BLaER1 treated with 17β-estradiol and CSF1 and Interleukin-3, amounts not matched to agents 10 nM and 100 nM (cell line): ENCODE data around the gene ANKH.

Experiments used
- H3K27ac ChIP-seq, 11 experiments: shearing (Covaris generic); formaldehyde crosslinking; 2 replicates each; pipeline ENCODE4 v1.8.1; 2022
- H3K27me3 ChIP-seq, 11 experiments: shearing (Covaris generic); formaldehyde crosslinking; 2 replicates each; pipeline ENCODE4 v1.8.1; 2022
- H3K36me3 ChIP-seq, 11 experiments: shearing (Covaris generic); formaldehyde crosslinking; 2 replicates each; pipeline ENCODE4 v1.8.1; 2022
- H3K4me1 ChIP-seq, 10 experiments: shearing (Covaris generic); formaldehyde crosslinking; 2 replicates each; pipeline ENCODE4 v1.8.1; 2022
- H3K4me2 ChIP-seq, 11 experiments: shearing (Covaris generic); formaldehyde crosslinking; 2 replicates each; pipeline ENCODE4 v1.8.1; 2022
- H3K4me3 ChIP-seq, 10 experiments: shearing (Covaris generic); formaldehyde crosslinking; 2 replicates each; pipeline ENCODE4 v1.8.1; 2022
- H3K9ac ChIP-seq, 11 experiments: shearing (Covaris generic); formaldehyde crosslinking; 2 replicates each; pipeline ENCODE4 v1.8.1; 2022
- H3K9me3 ChIP-seq, 11 experiments: shearing (Covaris generic); formaldehyde crosslinking; replicated peaks in 1 of 11; 2 replicates each; pipeline ENCODE4 v1.8.1; 2022
- H4K20me1 ChIP-seq, 11 experiments: shearing (Covaris generic); formaldehyde crosslinking; 2 replicates each; pipeline ENCODE4 v1.8.1; 2022
- Cebpa-rat ChIP-seq, 11 experiments: shearing (Covaris generic); IDR thresholded peaks; 2 replicates each; pipeline ENCODE4 v1.8.1; 2022

Gene ANKH

GRCh38 chr5:14738050-14738449, 133.5 kb downstream of the ANKH start:
- H3K4me2 ChIP-seq, result peak overlapping the region in 10 of 11 experiments; percentile 20 to 70 (median 48); a peak in 18 of 22 replicates

GRCh38 chr5:14737291-14737690, 134.3 kb downstream of the ANKH start:
- H3K4me1 ChIP-seq, result peaks cover 50 to 95% (median 88%) of the 10 kb centered on the region in 10 experiments
- H3K9ac ChIP-seq, result no peak overlapping the region
- peaks cover 25 to 95% (median 60%) of the 10 kb centered on the region in 11 experiments; a peak in 20 of 22 replicates for H3K36me3 ChIP-seq
- H3K4me2 ChIP-seq, result peak overlapping the region in 10 of 11 experiments; percentile 20 to 70 (median 48); a peak in 18 of 22 replicates
- no peaks in the 10 kb centered on the region for H3K9me3 ChIP-seq
- no peaks in the 10 kb centered on the region for H3K27me3 ChIP-seq
- peaks cover 0 to 35% (median 0%) of the 10 kb centered on the region in 11 experiments; a peak in 7 of 22 replicates for H4K20me1 ChIP-seq
- no peak overlapping the region for H3K4me3 ChIP-seq
- H3K27ac ChIP-seq, result peak overlapping the region in 1 of 11 experiments; percentile 32; a peak in 2 of 22 replicates
- no peak for TF ChIP-seq Cebpa-rat (IDR thresholded peaks at IDR 0.05)

More at GRCh38 chr5:14738050-14738449, 133.5 kb downstream of the ANKH start:
- H3K9ac ChIP-seq, result 0 out of 22 replicates have a peak overlapping the region, but pooled peaks of 1 of the 11 experiments have one; percentile 2
- no peaks in the 10 kb centered on the region for H3K9me3 ChIP-seq
- H3K27me3 ChIP-seq, result no peaks in the 10 kb centered on the region
- H4K20me1 ChIP-seq, result peaks cover 0 to 41% (median 5%) of the 10 kb centered on the region in 11 experiments; a peak in 7 of 22 replicates
- peaks cover 25 to 95% (median 60%) of the 10 kb centered on the region in 11 experiments; a peak in 20 of 22 replicates for H3K36me3 ChIP-seq
- no peak for TF ChIP-seq Cebpa-rat (IDR thresholded peaks at IDR 0.05)
- peak overlapping the region in 3 of 11 experiments; percentile 13 to 32 (median 15); a peak in 2 of 22 replicates for H3K27ac ChIP-seq
- no peak overlapping the region for H3K4me3 ChIP-seq
- peaks cover 56 to 95% (median 88%) of the 10 kb centered on the region in 10 experiments for H3K4me1 ChIP-seq

- H3K4me2 ChIP-seq, result peak overlapping the region in 7 of 11 experiments; percentile 22 to 70 (median 56); a peak in 12 of 22 replicates
Observed at GRCh38 chr5:14735944-14736343, 135.6 kb downstream of the ANKH start.

GRCh38 chr5:14734396-14734795, 137.2 kb downstream of the ANKH start:
- Histone ChIP-seq H4K20me1 (peaks cover 0 to 35% (median 0%) of the 10 kb centered on the region in 11 experiments; a peak in 5 of 22 replicates), H3K4me3 (no peak overlapping the region), H3K27me3 (no peaks in the 10 kb centered on the region; a peak in 2 of 22 replicates), H3K9ac (no peak overlapping the region), H3K9me3 (no peaks in the 10 kb centered on the region), H3K36me3 (peaks cover 15 to 93% (median 53%) of the 10 kb centered on the region in 11 experiments; a peak in 19 of 22 replicates), H3K27ac (no peak overlapping the region), H3K4me2 (peak overlapping the region in 6 of 11 experiments; percentile 30 to 89 (median 74); a peak in 9 of 22 replicates), H3K4me1 (peaks cover 21 to 98% (median 87%) of the 10 kb centered on the region in 10 experiments)
- TF ChIP-seq Cebpa-rat (IDR thresholded peaks at IDR 0.05), result no peak

More at GRCh38 chr5:14735944-14736343, 135.6 kb downstream of the ANKH start:
- Histone ChIP-seq H3K9me3 (no peaks in the 10 kb centered on the region), H3K9ac (no peak overlapping the region), H3K4me3 (no peak overlapping the region), H3K36me3 (peaks cover 25 to 94% (median 60%) of the 10 kb centered on the region in 11 experiments; a peak in 20 of 22 replicates), H3K4me1 (peaks cover 37 to 95% (median 88%) of the 10 kb centered on the region in 10 experiments), H4K20me1 (peaks cover 0 to 38% (median 0%) of the 10 kb centered on the region in 11 experiments; a peak in 4 of 22 replicates), H3K27me3 (no peaks in the 10 kb centered on the region; a peak in 2 of 22 replicates), H3K27ac (no peak overlapping the region; a peak in 1 of 22 replicates)
- TF ChIP-seq Cebpa-rat (IDR thresholded peaks at IDR 0.05), result no peak

- peaks cover 0 to 37% (median 0%) of the 10 kb centered on the region in 11 experiments; a peak in 5 of 22 replicates for H4K20me1 ChIP-seq
- TF ChIP-seq Cebpa-rat (IDR thresholded peaks at IDR 0.05), result no peak
- no peaks in the 10 kb centered on the region for H3K9me3 ChIP-seq
- H3K4me2 ChIP-seq, result peak overlapping the region in 7 of 11 experiments; percentile 30 to 89 (median 81); a peak in 12 of 22 replicates
- 0 out of 22 replicates have a peak overlapping the region, but pooled peaks of 1 of the 11 experiments have one; percentile 47 for H3K27ac ChIP-seq
- H3K9ac ChIP-seq, result peak overlapping the region in 1 of 11 experiments; percentile 33; a peak in 2 of 22 replicates
- no peak overlapping the region for H3K4me3 ChIP-seq
- H3K4me1 ChIP-seq, result peaks cover 14 to 92% (median 85%) of the 10 kb centered on the region in 10 experiments; a peak in 18 of 20 replicates
- peaks cover 15 to 86% (median 48%) of the 10 kb centered on the region in 11 experiments; a peak in 19 of 22 replicates for H3K36me3 ChIP-seq
- no peaks in the 10 kb centered on the region; a peak in 2 of 22 replicates for H3K27me3 ChIP-seq
Observed at GRCh38 chr5:14733661-14734060, 137.9 kb downstream of the ANKH start.

- Histone ChIP-seq H3K27ac (peak overlapping the region in 4 of 11 experiments; percentile 6 to 47 (median 16); a peak in 4 of 22 replicates), H3K36me3 (peaks cover 15 to 79% (median 42%) of the 10 kb centered on the region in 11 experiments; a peak in 19 of 22 replicates), H3K4me2 (peak overlapping the region in 8 of 11 experiments; percentile 30 to 89 (median 74); a peak in 14 of 22 replicates), H3K27me3 (no peaks in the 10 kb centered on the region; a peak in 2 of 22 replicates), H3K4me3 (no peak overlapping the region), H3K9me3 (no peaks in the 10 kb centered on the region), H3K9ac (peak overlapping the region in 2 of 11 experiments; percentile 33 to 39; a peak in 3 of 22 replicates), H3K4me1 (peaks cover 10 to 86% (median 79%) of the 10 kb centered on the region in 10 experiments; a peak in 18 of 20 replicates), H4K20me1 (peaks cover 0 to 41% (median 0%) of the 10 kb centered on the region in 11 experiments; a peak in 5 of 22 replicates)
- TF ChIP-seq Cebpa-rat (IDR thresholded peaks at IDR 0.05), result no peak
Observed at GRCh38 chr5:14732991-14733390, 138.6 kb downstream of the ANKH start.

GRCh38 chr5:14730881-14731280, 140.7 kb downstream of the ANKH start:
- H3K36me3 ChIP-seq, result peaks cover 4 to 63% (median 30%) of the 10 kb centered on the region in 11 experiments; a peak in 15 of 22 replicates
- no peaks in the 10 kb centered on the region; a peak in 2 of 22 replicates for H3K27me3 ChIP-seq
- no peak overlapping the region for H3K4me3 ChIP-seq
- H3K27ac ChIP-seq, result peak overlapping the region in 4 of 11 experiments; percentile 14 to 38 (median 28); a peak in 3 of 22 replicates
- H3K4me2 ChIP-seq, result peak overlapping the region in 9 of 11 experiments; percentile 30 to 89 (median 66); a peak in 17 of 22 replicates
- no peak overlapping the region; a peak in 2 of 22 replicates for H3K9ac ChIP-seq
- peaks cover 11 to 64% (median 58%) of the 10 kb centered on the region in 10 experiments; a peak in 18 of 20 replicates for H3K4me1 ChIP-seq
- H4K20me1 ChIP-seq, result peaks cover 0 to 48% (median 0%) of the 10 kb centered on the region in 11 experiments; a peak in 6 of 22 replicates
- no peaks in the 10 kb centered on the region for H3K9me3 ChIP-seq
- no peak for TF ChIP-seq Cebpa-rat (IDR thresholded peaks at IDR 0.05)

GRCh38 chr5:14730466-14730865, 141.1 kb downstream of the ANKH start:
- Histone ChIP-seq H3K4me1 (peaks cover 15 to 60% (median 58%) of the 10 kb centered on the region in 10 experiments), H3K36me3 (peaks cover 4 to 60% (median 31%) of the 10 kb centered on the region in 11 experiments; a peak in 16 of 22 replicates), H3K4me3 (no peak overlapping the region), H3K27me3 (no peaks in the 10 kb centered on the region; a peak in 2 of 22 replicates), H4K20me1 (peaks cover 0 to 48% (median 0%) of the 10 kb centered on the region in 11 experiments; a peak in 6 of 22 replicates), H3K4me2 (peak overlapping the region in 9 of 11 experiments; percentile 30 to 89 (median 66); a peak in 14 of 22 replicates), H3K27ac (peak overlapping the region in 2 of 11 experiments; percentile 27 to 29; a peak in 1 of 22 replicates), H3K9ac (no peak overlapping the region), H3K9me3 (no peaks in the 10 kb centered on the region)
- TF ChIP-seq Cebpa-rat (IDR thresholded peaks at IDR 0.05), result no peak
